Ishikawa (cell line): ENCODE measurements around the gene RTEL1.

ENCODE experiments used
- CEBPB ChIP-seq: IDR thresholded peaks from 2 replicates; pipeline ENCODE4 v1.6.1; 2012
- EP300 ChIP-seq: IDR thresholded peaks from 2 replicates; pipeline ENCODE4 v1.6.1; 2012; ENCODE audit warnings: borderline replicate concordance
- RAD21 ChIP-seq: IDR thresholded peaks from 2 replicates; pipeline ENCODE4 v1.6.1; 2012; ENCODE audit warnings: low read depth
- REST ChIP-seq: IDR thresholded peaks from 2 replicates; pipeline ENCODE4 v1.6.1; 2012; ENCODE audit warnings: low read depth, mild to moderate bottlenecking
- TAF1 ChIP-seq: IDR thresholded peaks from 2 replicates; pipeline ENCODE4 v1.6.1; 2012; ENCODE audit warnings: low read depth, mild to moderate bottlenecking
- YY1 ChIP-seq: IDR thresholded peaks from 2 replicates; pipeline ENCODE4 v1.6.1; 2012; ENCODE audit warnings: low read depth
- ZBTB7A ChIP-seq: IDR thresholded peaks from 2 replicates; pipeline ENCODE4 v1.6.1; 2012; ENCODE audit warnings: low read depth

GRCh38 chr20:63697868-63698545, 39.9 kb downstream of the RTEL1 start:
- no peak for TF ChIP-seq CEBPB
- TF ChIP-seq ZBTB7A, result no peak
- no peak for TF ChIP-seq REST
- no peak for TF ChIP-seq TAF1
- no peak for TF ChIP-seq YY1
- TF ChIP-seq EP300, result no peak
- TF ChIP-seq RAD21, result no peak
